ENCODE measurements around the gene B4GALNT2. TPM values are rescaled to one million over a fixed set of nuclear protein-coding genes. Genes with fewer than 3 reads are reported as not detected.
"Not testable (repeated sequence)": the region's sequence is repeated elsewhere in the genome, so short reads cannot be mapped to it uniquely, and the experiment has no call there.

B4GALNT2 gene, protein sequence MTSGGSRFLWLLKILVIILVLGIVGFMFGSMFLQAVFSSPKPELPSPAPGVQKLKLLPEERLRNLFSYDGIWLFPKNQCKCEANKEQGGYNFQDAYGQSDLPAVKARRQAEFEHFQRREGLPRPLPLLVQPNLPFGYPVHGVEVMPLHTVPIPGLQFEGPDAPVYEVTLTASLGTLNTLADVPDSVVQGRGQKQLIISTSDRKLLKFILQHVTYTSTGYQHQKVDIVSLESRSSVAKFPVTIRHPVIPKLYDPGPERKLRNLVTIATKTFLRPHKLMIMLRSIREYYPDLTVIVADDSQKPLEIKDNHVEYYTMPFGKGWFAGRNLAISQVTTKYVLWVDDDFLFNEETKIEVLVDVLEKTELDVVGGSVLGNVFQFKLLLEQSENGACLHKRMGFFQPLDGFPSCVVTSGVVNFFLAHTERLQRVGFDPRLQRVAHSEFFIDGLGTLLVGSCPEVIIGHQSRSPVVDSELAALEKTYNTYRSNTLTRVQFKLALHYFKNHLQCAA
- total RNA-seq = not detected

DNA sequence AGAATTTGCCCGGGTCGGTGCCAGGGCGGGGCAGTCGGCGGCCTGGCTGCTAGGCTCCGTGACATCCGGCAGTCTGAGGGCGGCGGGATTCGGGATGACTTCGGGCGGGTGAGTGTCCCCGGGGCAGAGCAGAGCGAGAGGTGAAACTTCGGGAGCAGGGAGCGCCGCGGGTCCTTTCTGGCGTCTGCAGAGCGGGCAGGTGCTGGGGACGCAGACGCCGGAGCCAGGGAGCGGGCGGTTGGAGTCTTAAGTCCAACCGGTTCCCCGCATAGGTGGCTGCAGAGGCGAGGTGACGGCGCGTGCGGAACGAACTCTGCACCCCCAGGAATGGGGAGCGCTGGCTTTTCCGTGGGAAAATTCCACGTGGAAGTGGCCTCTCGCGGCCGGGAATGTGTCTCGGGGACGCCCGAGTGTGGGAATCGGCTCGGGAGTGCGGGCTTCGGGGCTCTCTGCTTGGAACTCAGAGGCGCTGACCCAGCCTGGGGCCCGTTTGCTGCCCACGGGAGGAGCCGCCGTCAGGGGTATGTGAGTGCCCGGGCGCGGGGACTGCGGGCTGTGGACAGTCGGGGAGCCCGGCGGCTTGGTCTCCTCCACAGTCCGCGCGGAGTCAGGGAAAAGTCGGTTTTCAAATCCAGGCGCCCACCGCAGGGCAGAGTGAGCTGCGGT, at the start of gene B4GALNT2:
TSS of gene B4GALNT2 (plus strand) at position 71 of the 666 bp plus-strand sequence. CDS start at position 95, 24 bp downstream.
- Mint-ChIP-seq H3K27me3 (ENCODE audit: low read depth) (peaks cover 63% of the 10 kb centered on the region), H3K4me1 (ENCODE audit: low read depth) (peaks cover 6% of the 10 kb centered on the region), H3K27ac (no peak within 1 kb of the TSS), H3K36me3 (ENCODE audit: insufficient read depth in 2 of 2) (peaks cover 0 to 3% of the 10 kb centered on the region in 2 donors), H3K9me3 (no peaks in the 10 kb centered on the region), H3K4me3 (peak within 1 kb of the TSS; percentile 78 to 82)
- peak; percentile 19 to 21 for DNase-seq
- ATAC-seq (replicated peaks in 1 of 2) = peak; percentile 50 to 55

DNA sequence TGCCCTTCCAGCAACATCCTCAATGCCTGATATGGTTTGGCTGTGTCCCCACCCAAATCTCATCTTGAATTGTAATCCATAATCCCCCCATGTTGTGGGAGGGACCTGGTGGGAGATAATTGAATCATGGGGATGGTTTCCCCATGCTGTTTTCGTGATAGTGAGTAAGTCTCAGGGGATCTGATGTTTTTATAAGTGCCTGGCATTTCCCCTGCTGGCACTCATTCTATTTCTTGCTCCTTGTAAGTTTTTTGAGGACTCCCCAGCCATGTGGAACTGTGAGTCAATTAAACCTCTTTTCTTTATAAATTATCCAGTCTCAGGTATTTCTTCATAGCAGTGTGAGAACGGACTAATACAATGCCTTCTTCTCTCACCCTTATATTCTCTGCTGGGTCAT, 47.5 kb upstream of the B4GALNT2 start:
- H3K4me1 Mint-ChIP-seq (ENCODE audit: low read depth); H3K4me3 Mint-ChIP-seq; H3K36me3 Mint-ChIP-seq (ENCODE audit: insufficient read depth in 2 of 2); H3K9me3 Mint-ChIP-seq; H3K27ac Mint-ChIP-seq; ATAC-seq (replicated peaks in 1 of 2); DNase-seq: not testable (repeated sequence)
- H3K27me3 Mint-ChIP-seq (ENCODE audit: low read depth) = peaks cover 28% of the 10 kb centered on the region

DNA sequence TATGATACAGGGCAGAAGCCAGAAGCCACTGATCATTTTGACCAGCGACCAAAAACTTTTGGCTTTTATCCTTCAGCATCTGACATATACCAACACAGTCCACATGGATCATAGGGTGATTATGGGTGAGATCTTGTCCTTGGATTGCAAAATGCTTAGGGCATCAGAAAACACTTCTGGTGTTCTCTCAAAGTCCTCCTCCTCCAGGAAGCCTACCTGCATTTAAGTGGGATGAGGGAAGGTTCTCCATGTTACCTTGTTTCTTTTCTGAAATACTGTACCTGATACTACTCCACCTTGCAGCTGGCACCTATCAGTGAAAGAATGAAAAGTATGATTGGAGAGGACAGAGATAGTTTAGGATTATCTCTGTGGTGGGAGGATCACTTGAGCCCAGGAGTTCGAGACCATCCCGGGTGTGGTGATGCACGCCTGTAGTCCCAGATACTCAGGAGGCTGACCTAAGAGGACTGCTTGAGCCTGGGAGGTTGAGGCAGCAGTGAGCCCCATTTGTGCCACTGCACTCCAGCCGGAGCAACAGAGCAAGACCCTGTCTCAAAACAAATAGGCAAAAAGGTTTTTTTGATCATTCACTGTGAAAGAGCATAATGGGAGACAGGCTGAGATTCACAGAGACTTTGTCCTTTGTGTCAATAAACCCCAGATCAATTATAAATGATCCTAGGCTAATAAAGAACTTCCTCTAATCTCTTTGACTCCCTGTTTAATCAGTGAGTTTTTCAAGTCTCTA, 46.8 kb upstream of the B4GALNT2 start:
- Mint-ChIP-seq H3K4me1 (ENCODE audit: low read depth) (no peaks in the 10 kb centered on the region), H3K4me3 (no peak overlapping the region), H3K9me3 (no peaks in the 10 kb centered on the region), H3K36me3 (ENCODE audit: insufficient read depth in 2 of 2) (no peaks in the 10 kb centered on the region), H3K27ac (no peak overlapping the region), H3K27me3 (ENCODE audit: low read depth) (peaks cover 28% of the 10 kb centered on the region)
- no peak for DNase-seq
- no peak for ATAC-seq (replicated peaks in 1 of 2)

DNA sequence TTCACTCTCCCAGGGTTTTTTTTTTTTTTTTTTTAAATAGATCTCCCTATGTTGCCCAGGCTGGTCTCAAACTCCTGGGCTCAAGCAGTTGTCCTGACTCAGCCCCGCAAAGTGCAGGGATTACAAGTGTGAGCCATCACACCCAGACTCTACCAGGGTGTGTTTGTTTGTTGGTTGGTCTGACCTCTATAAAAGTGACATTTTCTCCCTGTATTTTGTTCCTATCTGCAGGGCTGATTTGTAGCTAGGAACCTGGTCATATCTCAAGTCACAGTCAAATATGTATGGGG, 46.3 kb upstream of the B4GALNT2 start:
- no peak overlapping the region for H3K4me3 Mint-ChIP-seq
- no peaks in the 10 kb centered on the region for H3K36me3 Mint-ChIP-seq (ENCODE audit: insufficient read depth in 2 of 2)
- peaks cover 24% of the 10 kb centered on the region for H3K27me3 Mint-ChIP-seq (ENCODE audit: low read depth)
- no peak overlapping the region for H3K27ac Mint-ChIP-seq
- ATAC-seq (replicated peaks in 1 of 2) (no peak), DNase-seq (no peak)
- H3K9me3 Mint-ChIP-seq = no peaks in the 10 kb centered on the region
- H3K4me1 Mint-ChIP-seq (ENCODE audit: low read depth) = no peaks in the 10 kb centered on the region

DNA sequence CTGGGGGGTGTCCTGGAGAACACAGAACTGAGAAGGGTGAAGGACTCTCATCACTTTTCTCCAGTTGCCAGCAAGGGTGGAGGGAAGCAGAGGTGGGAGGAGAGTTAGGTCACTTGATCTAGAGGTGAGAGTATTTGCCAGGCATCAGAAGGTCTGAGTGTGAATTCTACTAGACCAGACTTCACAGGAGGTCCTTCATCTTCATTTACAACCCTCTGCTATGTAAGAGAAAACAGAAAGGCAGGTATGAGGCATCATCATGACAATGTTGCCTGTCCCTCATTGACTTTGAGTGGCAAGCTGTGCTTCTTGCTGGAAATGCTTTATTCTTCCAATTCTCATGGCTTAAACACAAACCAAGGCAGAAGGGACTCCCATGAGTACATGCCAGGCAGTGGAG, 45.9 kb upstream of the B4GALNT2 start:
- Mint-ChIP-seq H3K27ac (no peak overlapping the region), H3K36me3 (ENCODE audit: insufficient read depth in 2 of 2) (no peaks in the 10 kb centered on the region), H3K27me3 (ENCODE audit: low read depth) (peaks cover 22% of the 10 kb centered on the region), H3K4me1 (ENCODE audit: low read depth) (no peaks in the 10 kb centered on the region), H3K9me3 (no peaks in the 10 kb centered on the region), H3K4me3 (no peak overlapping the region)
- no peak for DNase-seq
- no peak for ATAC-seq (replicated peaks in 1 of 2)

DNA sequence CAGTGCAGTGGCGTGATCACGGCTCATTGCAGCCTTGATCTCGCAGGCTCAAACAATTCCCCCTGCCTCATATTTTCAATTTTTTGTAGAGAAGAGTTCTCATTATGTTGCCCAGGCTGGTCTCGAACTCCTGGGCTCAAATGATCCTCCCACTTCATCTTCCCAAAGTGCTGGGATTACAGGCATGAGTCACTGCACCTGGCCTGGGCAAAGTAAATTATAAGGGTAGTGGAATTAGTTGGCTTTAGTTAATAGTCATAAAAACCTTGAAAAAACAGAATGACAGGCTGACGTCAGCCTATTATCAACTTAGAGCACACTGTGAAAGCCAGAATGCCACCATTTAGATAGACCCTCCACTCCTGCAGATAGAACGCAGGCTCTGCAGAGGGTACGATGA, 43.5 kb upstream of the B4GALNT2 start:
- Mint-ChIP-seq H3K36me3 (ENCODE audit: insufficient read depth in 2 of 2) (no peaks in the 10 kb centered on the region), H3K4me1 (ENCODE audit: low read depth) (no peaks in the 10 kb centered on the region), H3K4me3 (no peak overlapping the region), H3K9me3 (no peaks in the 10 kb centered on the region), H3K27ac (no peak overlapping the region), H3K27me3 (ENCODE audit: low read depth) (peaks cover 22% of the 10 kb centered on the region)
- no peak for ATAC-seq (replicated peaks in 1 of 2)
- DNase-seq = no peak

DNA sequence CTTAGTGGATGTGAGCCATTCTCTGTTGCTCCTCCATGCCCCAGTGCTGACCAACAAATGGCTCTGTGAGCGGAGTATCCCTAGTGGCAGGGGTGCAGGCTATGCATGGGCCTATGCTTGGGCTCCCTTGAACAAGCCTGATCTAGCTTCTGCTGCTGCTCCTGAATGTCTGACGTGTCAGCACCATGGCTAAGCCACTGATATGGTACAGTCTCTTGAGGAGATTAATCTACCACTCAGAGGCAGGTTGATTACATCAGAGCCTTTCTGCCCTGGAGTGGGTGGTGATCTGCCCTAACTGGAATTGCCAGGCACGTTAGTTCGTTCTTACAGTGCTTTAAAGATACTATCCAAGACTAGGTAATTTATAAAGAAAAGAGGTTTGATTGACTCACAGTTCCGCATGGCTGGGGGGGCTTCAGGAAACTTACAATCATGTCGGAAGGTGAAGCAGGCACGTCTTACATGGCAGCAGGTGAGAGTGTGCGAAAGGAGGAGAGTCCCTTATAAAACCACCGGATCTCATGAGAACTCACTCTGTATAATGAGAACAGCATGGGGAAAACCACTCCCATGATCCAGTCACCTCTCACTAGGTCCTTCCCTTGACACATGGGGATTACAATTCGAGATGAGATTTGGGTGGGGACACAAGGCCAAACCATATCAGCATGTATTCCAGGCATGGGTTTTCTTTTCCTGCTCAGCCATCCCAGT, 41.5 kb upstream of the B4GALNT2 start:
- ATAC-seq (replicated peaks in 1 of 2) (no peak), DNase-seq (no peak)
- no peak overlapping the region for H3K4me3 Mint-ChIP-seq
- H3K4me1 Mint-ChIP-seq (ENCODE audit: low read depth) = no peaks in the 10 kb centered on the region
- no peak overlapping the region for H3K27ac Mint-ChIP-seq
- H3K9me3 Mint-ChIP-seq = no peaks in the 10 kb centered on the region
- no peaks in the 10 kb centered on the region for H3K36me3 Mint-ChIP-seq (ENCODE audit: insufficient read depth in 2 of 2)
- H3K27me3 Mint-ChIP-seq (ENCODE audit: low read depth) = peaks cover 10% of the 10 kb centered on the region

DNA sequence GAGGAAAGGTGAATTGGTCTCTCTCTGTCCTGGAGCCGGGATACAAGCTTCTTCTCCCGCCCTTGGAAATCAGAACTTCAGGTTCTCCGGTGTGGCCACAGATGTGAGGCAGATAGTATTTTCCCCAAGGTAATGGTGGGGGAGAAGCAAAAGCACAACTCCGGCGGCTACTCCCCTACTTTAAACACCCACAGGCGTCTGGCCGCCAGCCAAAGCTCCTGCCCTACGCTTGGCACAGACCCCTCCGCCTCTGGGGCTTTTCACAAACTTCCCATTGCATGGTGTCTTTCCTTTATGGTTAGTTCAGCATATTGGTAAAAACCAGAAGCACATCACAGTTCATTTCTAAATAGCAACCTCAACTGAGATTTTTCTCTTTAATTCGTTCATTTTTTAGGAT, 39.4 kb upstream of the B4GALNT2 start:
- Mint-ChIP-seq H3K27ac (no peak overlapping the region), H3K4me1 (ENCODE audit: low read depth) (no peaks in the 10 kb centered on the region), H3K27me3 (ENCODE audit: low read depth) (peaks cover 5% of the 10 kb centered on the region), H3K9me3 (no peaks in the 10 kb centered on the region), H3K36me3 (ENCODE audit: insufficient read depth in 2 of 2) (no peaks in the 10 kb centered on the region), H3K4me3 (no peak overlapping the region)
- no peak for ATAC-seq (replicated peaks in 1 of 2)
- no peak for DNase-seq

DNA sequence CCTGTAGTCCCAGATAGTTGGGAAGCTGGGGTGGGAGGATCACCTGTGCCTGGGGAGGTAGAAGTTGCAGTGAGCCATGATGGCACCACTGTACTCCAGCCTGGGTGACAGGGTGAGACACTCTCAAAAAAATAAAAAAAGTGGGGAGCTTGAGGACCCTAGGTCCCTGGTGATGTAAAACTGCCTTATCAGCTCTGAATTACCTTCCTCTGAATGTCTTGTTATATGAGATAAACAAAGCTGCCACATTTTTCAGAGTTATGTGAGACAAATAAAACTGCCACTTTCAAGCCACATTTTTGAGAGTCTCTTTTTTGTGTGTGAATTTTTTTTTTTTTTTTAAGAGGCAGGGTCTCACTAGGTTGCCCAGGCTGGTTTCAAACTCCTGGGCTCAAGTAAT, 32.0 kb upstream of the B4GALNT2 start:
- H3K9me3 Mint-ChIP-seq = no peaks in the 10 kb centered on the region
- peaks cover 9% of the 10 kb centered on the region for H3K27me3 Mint-ChIP-seq (ENCODE audit: low read depth)
- H3K27ac Mint-ChIP-seq = no peak overlapping the region
- H3K4me3 Mint-ChIP-seq = no peak overlapping the region
- H3K4me1 Mint-ChIP-seq (ENCODE audit: low read depth) = peaks cover 5% of the 10 kb centered on the region
- DNase-seq = no peak
- no peak for ATAC-seq (replicated peaks in 1 of 2)
- no peaks in the 10 kb centered on the region for H3K36me3 Mint-ChIP-seq (ENCODE audit: insufficient read depth in 2 of 2)

DNA sequence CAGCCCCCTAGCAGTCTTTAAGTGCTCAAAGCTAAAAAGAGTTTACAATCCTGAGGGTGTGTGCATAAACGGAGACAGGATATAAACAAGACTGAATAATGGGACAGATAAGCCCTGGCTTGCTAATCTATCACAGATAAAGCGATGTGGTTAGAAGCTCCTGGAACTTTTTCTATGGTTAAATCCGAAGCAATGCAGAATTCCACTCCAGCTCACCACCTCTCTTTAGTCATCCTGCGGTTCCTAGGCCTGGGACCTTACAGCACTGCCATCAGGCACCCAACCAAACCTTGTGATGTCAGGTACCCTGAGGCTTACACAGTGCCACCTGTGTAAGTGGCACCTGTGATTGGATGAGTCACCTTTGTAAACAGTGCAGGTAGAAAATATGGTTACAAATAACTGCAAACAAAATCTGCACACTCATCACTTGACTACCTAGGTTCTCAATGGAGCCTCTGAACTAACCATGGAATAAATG, 31.5 kb upstream of the B4GALNT2 start:
- ATAC-seq (replicated peaks in 1 of 2) (no peak), DNase-seq (no peak)
- no peaks in the 10 kb centered on the region for H3K36me3 Mint-ChIP-seq (ENCODE audit: insufficient read depth in 2 of 2)
- H3K9me3 Mint-ChIP-seq = no peaks in the 10 kb centered on the region
- H3K27ac Mint-ChIP-seq = no peak overlapping the region
- peaks cover 5% of the 10 kb centered on the region for H3K4me1 Mint-ChIP-seq (ENCODE audit: low read depth)
- H3K4me3 Mint-ChIP-seq = no peak overlapping the region
- H3K27me3 Mint-ChIP-seq (ENCODE audit: low read depth) = peaks cover 9% of the 10 kb centered on the region

DNA sequence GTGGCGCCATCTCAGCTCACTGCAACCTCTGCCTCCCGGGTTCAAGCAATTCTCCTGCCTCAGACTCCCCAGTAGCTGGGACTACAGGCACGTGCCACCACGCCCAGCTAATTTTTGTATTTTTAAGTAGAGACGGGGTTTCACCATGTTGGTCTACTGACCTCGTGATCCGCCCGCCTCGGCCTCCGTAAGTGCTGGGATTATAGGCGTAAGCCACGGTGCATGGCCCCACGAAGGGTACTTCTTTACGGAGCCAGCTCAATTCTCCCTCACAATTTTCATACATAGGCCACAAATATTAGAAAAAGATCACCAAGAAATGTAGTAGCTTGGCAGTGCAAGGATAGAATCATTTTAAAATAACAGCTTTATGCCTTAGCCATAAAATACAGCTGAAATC, 29.2 kb upstream of the B4GALNT2 start:
- DNase-seq; H3K27ac Mint-ChIP-seq; H3K36me3 Mint-ChIP-seq (ENCODE audit: insufficient read depth in 2 of 2); H3K4me3 Mint-ChIP-seq; H3K4me1 Mint-ChIP-seq (ENCODE audit: low read depth); ATAC-seq (replicated peaks in 1 of 2); H3K9me3 Mint-ChIP-seq: not testable (repeated sequence)
- peaks cover 13% of the 10 kb centered on the region for H3K27me3 Mint-ChIP-seq (ENCODE audit: low read depth)

DNA sequence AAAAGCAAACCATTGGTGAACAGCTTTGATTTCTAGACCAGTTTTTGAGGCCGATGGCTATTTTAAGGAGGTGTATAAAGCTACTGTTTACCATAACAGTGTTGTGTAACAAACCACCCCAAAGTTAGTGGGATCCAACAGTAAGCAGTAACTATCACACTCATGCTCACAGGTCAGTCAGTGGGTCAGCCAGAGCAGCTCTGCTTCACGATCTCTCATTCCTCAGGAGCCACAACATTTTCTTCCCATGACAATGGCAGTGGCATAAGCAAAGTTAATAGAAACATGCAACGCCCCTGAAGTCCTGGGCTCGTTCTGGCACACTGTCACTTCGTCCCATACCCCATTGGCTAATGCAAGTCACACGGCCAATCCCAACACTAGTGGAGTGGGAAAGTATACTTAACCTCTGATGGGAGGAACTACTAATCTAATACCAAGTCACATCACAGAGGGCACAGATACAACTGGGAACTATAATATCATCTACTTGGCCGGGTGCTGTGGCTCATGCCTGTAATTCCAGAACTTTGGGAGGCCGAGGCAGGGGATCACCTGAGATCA, 28.0 kb upstream of the B4GALNT2 start:
- peaks cover 13% of the 10 kb centered on the region for H3K27me3 Mint-ChIP-seq (ENCODE audit: low read depth)
- ATAC-seq (replicated peaks in 1 of 2) (no peak), DNase-seq (no peak)
- no peaks in the 10 kb centered on the region for H3K36me3 Mint-ChIP-seq (ENCODE audit: insufficient read depth in 2 of 2)
- no peaks in the 10 kb centered on the region for H3K9me3 Mint-ChIP-seq
- peaks cover 5% of the 10 kb centered on the region for H3K4me1 Mint-ChIP-seq (ENCODE audit: low read depth)
- no peak overlapping the region for H3K4me3 Mint-ChIP-seq
- H3K27ac Mint-ChIP-seq = no peak overlapping the region
